HepG2 (cell line): ENCODE results near the gene RNF126.

ENCODE experiments used
- CTCF ChIP-seq: sonication (generic); formaldehyde crosslinking; IDR thresholded peaks from 2 replicates; pipeline ENCODE4 v1.5.0; 2020; ENCODE audit warnings: mild to moderate bottlenecking, missing genetic modification reagents, moderate library complexity
- KLF13 ChIP-seq: sonication (generic); formaldehyde crosslinking; IDR thresholded peaks from 2 replicates; pipeline ENCODE4 v1.4.0; 2020; ENCODE audit warnings: mild to moderate bottlenecking, missing genetic modification reagents
- NFYB ChIP-seq: sonication (generic); formaldehyde crosslinking; IDR thresholded peaks from 2 replicates; pipeline ENCODE4 v1.4.0; 2020; ENCODE audit warnings: missing genetic modification reagents
- POLR2A ChIP-seq, 2 experiments: IDR thresholded peaks; 2 replicates each; pipeline ENCODE4 v1.6.1; 2011; ENCODE audit warnings: low read depth in 2 of 2, low read length in 2 of 2, mild to moderate bottlenecking in 1 of 2, moderate library complexity in 1 of 2; ENCODE audit not compliant: insufficient read depth in 1 of 2
- POLR2AphosphoS5 ChIP-seq: IDR thresholded peaks from 2 replicates; pipeline ENCODE4 v1.6.1; 2012; ENCODE audit warnings: low read depth, low read length
- YY1 ChIP-seq: IDR thresholded peaks from 2 replicates; pipeline ENCODE4 v1.6.1; 2011; ENCODE audit warnings: low read length, low read depth, moderate library complexity, mild to moderate bottlenecking; ENCODE audit not compliant: insufficient read depth, insufficient replicate concordance
- ZNF468 ChIP-seq: sonication (generic); formaldehyde crosslinking; IDR thresholded peaks from 2 replicates; pipeline ENCODE4 v1.8.0; 2022; ENCODE audit warnings: mild to moderate bottlenecking, moderate library complexity, missing genetic modification reagents

GRCh38 chr19:694481-695351, 31.7 kb upstream of the RNF126 start:
- no peak for TF ChIP-seq POLR2AphosphoS5
- TF ChIP-seq KLF13 (CRISPR knock-in tag), result no peak
- no peak for TF ChIP-seq CTCF (CRISPR knock-in tag)
- TF ChIP-seq ZNF468 (CRISPR knock-in tag), result no peak
- TF ChIP-seq NFYB, result no peak
- no peak for TF ChIP-seq POLR2A (IDR thresholded peaks at IDR 0.05; ENCODE audit: insufficient read depth in 1 of 2, low read depth in 2 of 2, low read length in 2 of 2)
- TF ChIP-seq YY1, result no peak
